ENCODE results near the gene ITPK1.

DNA sequence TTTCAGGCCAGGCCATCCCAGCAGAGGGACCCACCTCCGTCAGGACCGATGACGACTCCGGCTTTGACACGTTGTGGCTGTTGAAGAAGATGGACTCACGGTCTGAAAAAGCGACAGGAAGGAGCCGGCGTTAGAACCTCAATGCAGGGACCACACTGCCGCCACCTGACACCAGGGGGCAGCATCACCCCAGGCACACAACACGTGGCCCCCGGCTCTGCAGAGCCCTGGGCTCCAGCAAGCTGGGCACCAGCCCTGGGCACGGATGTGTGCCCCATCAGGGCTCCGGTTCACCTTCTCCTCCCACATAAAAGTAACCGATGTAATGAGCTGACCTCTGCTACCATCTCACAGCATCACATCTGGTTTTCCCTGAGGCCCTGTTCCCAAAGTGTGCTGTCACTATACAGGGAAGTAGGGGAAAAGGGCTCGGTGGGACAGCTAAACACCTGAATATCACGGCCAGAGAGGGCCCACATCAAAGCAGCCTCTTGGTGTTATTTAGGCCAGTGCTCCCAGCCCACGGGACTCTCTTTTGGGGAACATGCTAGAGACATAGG lies 163.7 kb downstream of the ITPK1 start:
- TF ChIP-seq CTCF (IDR thresholded peaks at IDR 0.05), result peak; percentile 90
- TF ChIP-seq SIN3A (IDR thresholded peaks at IDR 0.05; ENCODE audit: borderline replicate concordance, insufficient read depth, low read depth, low read length), result no peak
- TF ChIP-seq TCF7L2 (IDR thresholded peaks at IDR 0.05; ENCODE audit: low read depth, low read length), result no peak
- no peak for TF ChIP-seq POLR2AphosphoS5 (IDR thresholded peaks at IDR 0.05; ENCODE audit: low read depth, low read length)

Measured in Panc1 (cell line).